Endothelial cell of umbilical vein (primary cell): ENCODE data around the gene JUND. TPM values are rescaled to one million over a fixed set of nuclear protein-coding genes. Genes with fewer than 3 reads are reported as not detected.

Experiments
- BruUV-seq: library from RNA; stranded (reverse); fragments of 400-500 nt; replicated peaks from 2 replicates; lab custom pipeline; 2021; lab: Mats Ljungman, UMichigan
- CTCF ChIA-PET: fragments of 300-600, 350-600 bp; sonication (Branson Sonifier 250); formaldehyde crosslinking; loops from one replicate; lab custom pipeline; 2021; ENCODE audit warnings: antibody characterized with exemption, inconsistent platforms; lab: Charles Lee
- POLR2A ChIA-PET: fragments of 300-600, 350-600 bp; sonication (Branson Sonifier 250); formaldehyde crosslinking; loops from one replicate; lab custom pipeline; 2021; ENCODE audit warnings: antibody characterized with exemption, inconsistent platforms; lab: Charles Lee
- DNase-seq: peaks from one replicate; pipeline ENCODE4 v3.0.0-alpha.2; 2011; ENCODE audit warnings: low read depth, low spot score
- FAIRE-seq: peaks from 2 replicates; lab custom pipeline; 2011; peaks lifted over from hg19 to GRCh38; lab: Jason Lieb, UNC
- H2AFZ ChIP-seq: 2 replicates; pipeline ENCODE4 v1.6.0; 2012; ENCODE audit warnings: low read depth, low read length, control low read depth, inconsistent platforms
- H3K27ac ChIP-seq: 2 replicates; pipeline ENCODE4 v1.5.1; 2011; ENCODE audit warnings: low read depth, mild to moderate bottlenecking, control low read depth, low read length, moderate library complexity; ENCODE audit not compliant: insufficient read depth
- H3K27me3 ChIP-seq, 2 experiments: 2 replicates each; pipeline versions ENCODE4 v1.6.0 to v1.6.1; 2011; ENCODE audit warnings: low read length in 2 of 2, mixed read lengths in 1 of 2; ENCODE audit not compliant: control insufficient read depth in 2 of 2, insufficient read depth in 2 of 2
- H3K36me3 ChIP-seq, 2 experiments: 2 replicates in 1 of 2; 3 replicates in 1 of 2; pipeline ENCODE4 v1.5.1; 2011; ENCODE audit warnings: low read length in 2 of 2, mild to moderate bottlenecking in 1 of 2, moderate library complexity in 1 of 2; ENCODE audit not compliant: control insufficient read depth in 2 of 2, insufficient read depth in 2 of 2; ENCODE audit errors: extremely low read depth in 1 of 2
- H3K4me1 ChIP-seq: 3 replicates; pipeline ENCODE4 v1.5.1; 2011; ENCODE audit warnings: mild to moderate bottlenecking, low read length; ENCODE audit not compliant: control insufficient read depth, insufficient read depth; ENCODE audit errors: extremely low read depth
- H3K4me2 ChIP-seq: 2 replicates; pipeline ENCODE4 v1.6.1; 2011; ENCODE audit warnings: low read length, control low read depth, mixed read lengths; ENCODE audit not compliant: insufficient read depth
- H3K4me3 ChIP-seq, 3 experiments: fragments of 200-600 bp in 1 of 3; sonication (generic), shearing (Covaris generic) in 1 of 3; replicated peaks in 1 of 3; 2 replicates each; pipeline ENCODE4 v1.5.1; 2011 to 2016; ENCODE audit warnings: control low read depth in 3 of 3, low read length in 3 of 3, mild to moderate bottlenecking in 2 of 3, inconsistent platforms in 1 of 3, low read depth in 1 of 3, moderate library complexity in 1 of 3; ENCODE audit not compliant: insufficient read depth in 1 of 3
- H3K79me2 ChIP-seq: 2 replicates; pipeline ENCODE4 v1.6.0; 2012; ENCODE audit warnings: low read length, inconsistent platforms; ENCODE audit not compliant: control insufficient read depth, insufficient read depth
- H3K9ac ChIP-seq: replicated peaks from 2 replicates; pipeline ENCODE3; 2011; ENCODE audit warnings: low read length, control low read depth; ENCODE audit not compliant: insufficient read depth; ENCODE audit errors: extremely low read depth
- H3K9me1 ChIP-seq: replicated peaks from 3 replicates; pipeline ENCODE4 v1.6.0; 2011; ENCODE audit warnings: mild to moderate bottlenecking, low read length; ENCODE audit not compliant: control insufficient read depth, insufficient read depth; ENCODE audit errors: extremely low read depth
- H3K9me3 ChIP-seq: replicated peaks from 2 replicates; pipeline ENCODE4 v1.5.1; 2012; ENCODE audit warnings: low read length, inconsistent platforms; ENCODE audit not compliant: control insufficient read depth, insufficient read depth
- H4K20me1 ChIP-seq: replicated peaks from 2 replicates; pipeline ENCODE3; 2011; ENCODE audit warnings: mild to moderate bottlenecking, low read length; ENCODE audit not compliant: control insufficient read depth, insufficient read depth; ENCODE audit errors: extremely low read depth
- GATA2 ChIP-seq: IDR thresholded peaks from 2 replicates; pipeline ENCODE4 v1.7.0; 2011; ENCODE audit warnings: low read depth, mild to moderate bottlenecking, moderate library complexity, mixed read lengths, low read length; ENCODE audit not compliant: insufficient read length, insufficient read depth
- MAX ChIP-seq: IDR thresholded peaks from 2 replicates; pipeline ENCODE4 v1.6.1; 2011; ENCODE audit not compliant: insufficient read depth, insufficient read length
- MYC ChIP-seq: IDR thresholded peaks from one replicate; pipeline ENCODE4 v1.6.1; 2011; ENCODE audit warnings: mild to moderate bottlenecking, low read depth, low read length
- POLR2A ChIP-seq: IDR thresholded peaks from 2 replicates; pipeline ENCODE4 v1.6.1; 2012; ENCODE audit warnings: low read depth, mild to moderate bottlenecking, control low read depth, low read length
- POLR2AphosphoS5 ChIP-seq: IDR thresholded peaks from 2 replicates; pipeline ENCODE4 v1.6.1; 2012; ENCODE audit warnings: low read depth, mild to moderate bottlenecking, control low read depth, low read length, moderate library complexity; ENCODE audit not compliant: insufficient read depth
- dilution Hi-C: fragments of 300-500 bp; cut with MboI; formaldehyde crosslinking; loops from one replicate; pipeline ENCODE4 v1.15.0; 2019; ENCODE audit warnings: low sequenced_read_pairs; ENCODE audit not compliant: extremely low pct_ligation_motif_present
- intact Hi-C: fragments of 100-400 bp; cut with micrococcal nuclease; formaldehyde crosslinking; loops from one replicate; pipeline ENCODE4 v1.10.0; 2022
- polyA plus RNA-seq, 4 experiments: library from polyadenylated mRNA; depleted of rRNA in 3 of 4; stranded (reverse) in 3 of 4; unstranded in 1 of 4; fragments of >200 nt; gene quantifications; 2 replicates each; pipeline versions ENCODE4 v1.2.1 to v1.2.3, GENCODE V29; 2011 to 2012; ENCODE audit warnings: missing spikeins in 1 of 4
- total RNA-seq: library from RNA; stranded (reverse); gene quantifications from 2 replicates; pipeline ENCODE4 v1.2.3, GENCODE V29; 2021
- TF ChIP-seq, protein P1 (sequence below), 2 donors: IDR thresholded peaks; 1 replicate in 1 of 2; 2 replicates in 1 of 2; pipeline ENCODE4 v1.5.1; 2011; ENCODE audit warnings: low read length in 2 of 2, mild to moderate bottlenecking in 2 of 2, moderate library complexity in 2 of 2, control low read depth in 1 of 2, inconsistent platforms in 1 of 2, low read depth in 1 of 2; ENCODE audit not compliant: insufficient read depth in 1 of 2; ENCODE audit errors: extremely low read depth in 1 of 2

The JUND gene
- total and polyA plus RNA-seq, 2 donors (not counting 3 experiments of a cell fraction or from before 2014, with no cell fraction given): 91.4 to 130 TPM

GRCh38 chr19:18292462-18292809 lies 11.0 kb upstream of the JUND start:
- BruUV-seq: no TSS peak

More at GRCh38 chr19:18292462-18292809, 11.0 kb upstream of the JUND start:
- H3K36me3 ChIP-seq: no peaks in the 10 kb centered on the region
- CTCF ChIA-PET: interaction anchor here (0.7 to 3.8 kb wide), 8 partner anchors 12 to 36 kb away, joined by 3 to 64 read pairs (median 6); partner anchors contain the start of genes JUND and LSM4
- H3K4me3 ChIP-seq: peak overlapping the region; percentile 50 to 78 (median 56)
- FAIRE-seq: peak; percentile 8
- DNase-seq: peak; percentile 53
- POLR2A ChIA-PET: interaction anchor here (0.7 to 4.2 kb wide), 7 partner anchors 9 to 862 kb away, joined by 3 to 100 read pairs (median 6); partner anchors contain the start of genes GDF15, JUND and LSM4
- peak overlapping the region; percentile 43 for H2AFZ ChIP-seq
- TF ChIP-seq GATA2 (no peak), MAX (no peak), MYC (no peak), POLR2AphosphoS5 (no peak), POLR2A (peak; percentile 25)
- TF ChIP-seq, protein P1, sequence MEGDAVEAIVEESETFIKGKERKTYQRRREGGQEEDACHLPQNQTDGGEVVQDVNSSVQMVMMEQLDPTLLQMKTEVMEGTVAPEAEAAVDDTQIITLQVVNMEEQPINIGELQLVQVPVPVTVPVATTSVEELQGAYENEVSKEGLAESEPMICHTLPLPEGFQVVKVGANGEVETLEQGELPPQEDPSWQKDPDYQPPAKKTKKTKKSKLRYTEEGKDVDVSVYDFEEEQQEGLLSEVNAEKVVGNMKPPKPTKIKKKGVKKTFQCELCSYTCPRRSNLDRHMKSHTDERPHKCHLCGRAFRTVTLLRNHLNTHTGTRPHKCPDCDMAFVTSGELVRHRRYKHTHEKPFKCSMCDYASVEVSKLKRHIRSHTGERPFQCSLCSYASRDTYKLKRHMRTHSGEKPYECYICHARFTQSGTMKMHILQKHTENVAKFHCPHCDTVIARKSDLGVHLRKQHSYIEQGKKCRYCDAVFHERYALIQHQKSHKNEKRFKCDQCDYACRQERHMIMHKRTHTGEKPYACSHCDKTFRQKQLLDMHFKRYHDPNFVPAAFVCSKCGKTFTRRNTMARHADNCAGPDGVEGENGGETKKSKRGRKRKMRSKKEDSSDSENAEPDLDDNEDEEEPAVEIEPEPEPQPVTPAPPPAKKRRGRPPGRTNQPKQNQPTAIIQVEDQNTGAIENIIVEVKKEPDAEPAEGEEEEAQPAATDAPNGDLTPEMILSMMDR (IDR thresholded peaks at IDR 0.05; ENCODE audit: extremely low read depth in 1 of 2, insufficient read depth in 1 of 2, low read depth in 1 of 2, low read length in 2 of 2): no peak
- no peaks in the 10 kb centered on the region for H3K27me3 ChIP-seq
- H3K9me1 ChIP-seq: no peaks in the 10 kb centered on the region
- intact Hi-C loops (loop anchor here (1.0 kb wide), 3 partner anchors 10 to 31 kb away; partner anchors contain the start of gene LSM4), dilution Hi-C loops (no loop called here)
- H3K79me2 ChIP-seq: no peaks in the 10 kb centered on the region
- peak overlapping the region; percentile 77 for H3K27ac ChIP-seq
- H3K9me3 ChIP-seq: no peaks in the 10 kb centered on the region
- H3K4me2 ChIP-seq: peak overlapping the region; percentile 44
- peaks cover 16% of the 10 kb centered on the region for H3K4me1 ChIP-seq
- H4K20me1 ChIP-seq: no peaks in the 10 kb centered on the region
- peak overlapping the region; percentile 94 for H3K9ac ChIP-seq
